Mesothelial cell of epicardium (in vitro differentiated cells): ENCODE results near the gene DNAH11. TPM values are rescaled to one million over a fixed set of nuclear protein-coding genes. Genes with fewer than 3 reads are reported as not detected.
"Not testable (repeated sequence)": the region's sequence is repeated elsewhere in the genome, so short reads cannot be mapped to it uniquely, and the experiment has no call there.

Source experiments
- DNase-seq, 2 experiments: peaks; one replicate each; pipeline ENCODE4 v3.0.0; 2021; ENCODE audit warnings: low spot score in 2 of 2; ENCODE audit not compliant: unreplicated experiment in 2 of 2
- H3K27ac Mint-ChIP-seq: 2 replicates; pipeline ENCODE4 v1.8.0; 2021; ENCODE audit warnings: mixed read lengths
- H3K27me3 Mint-ChIP-seq: 2 replicates; pipeline ENCODE4 v1.8.0; 2021; ENCODE audit warnings: low read depth, mixed read lengths
- H3K36me3 Mint-ChIP-seq: 2 replicates; pipeline ENCODE4 v1.8.0; 2021; ENCODE audit warnings: mixed read lengths
- H3K4me1 Mint-ChIP-seq: 2 replicates; pipeline ENCODE4 v1.8.0; 2021; ENCODE audit warnings: mixed read lengths
- H3K4me3 Mint-ChIP-seq: 2 replicates; pipeline ENCODE4 v1.8.0; 2021; ENCODE audit warnings: mild to moderate bottlenecking, moderate library complexity, mixed read lengths
- H3K9me3 Mint-ChIP-seq: 2 replicates; pipeline ENCODE4 v1.8.0; 2021; ENCODE audit warnings: mixed read lengths
- total RNA-seq: library from RNA; stranded (reverse); gene quantifications from 3 replicates; pipeline ENCODE4 v1.2.1, GENCODE V29; 2021
- TF ChIP-seq, protein P1 (sequence below): fragments of 200-600 bp; sonication (generic); IDR thresholded peaks from one replicate; pipeline ENCODE4 v1.5.0; 2021; ENCODE audit warnings: antibody characterized with exemption; ENCODE audit not compliant: unreplicated experiment

DNAH11 gene
- total RNA-seq, 1 donor from 2014 or later, result 0.80 TPM

DNA sequence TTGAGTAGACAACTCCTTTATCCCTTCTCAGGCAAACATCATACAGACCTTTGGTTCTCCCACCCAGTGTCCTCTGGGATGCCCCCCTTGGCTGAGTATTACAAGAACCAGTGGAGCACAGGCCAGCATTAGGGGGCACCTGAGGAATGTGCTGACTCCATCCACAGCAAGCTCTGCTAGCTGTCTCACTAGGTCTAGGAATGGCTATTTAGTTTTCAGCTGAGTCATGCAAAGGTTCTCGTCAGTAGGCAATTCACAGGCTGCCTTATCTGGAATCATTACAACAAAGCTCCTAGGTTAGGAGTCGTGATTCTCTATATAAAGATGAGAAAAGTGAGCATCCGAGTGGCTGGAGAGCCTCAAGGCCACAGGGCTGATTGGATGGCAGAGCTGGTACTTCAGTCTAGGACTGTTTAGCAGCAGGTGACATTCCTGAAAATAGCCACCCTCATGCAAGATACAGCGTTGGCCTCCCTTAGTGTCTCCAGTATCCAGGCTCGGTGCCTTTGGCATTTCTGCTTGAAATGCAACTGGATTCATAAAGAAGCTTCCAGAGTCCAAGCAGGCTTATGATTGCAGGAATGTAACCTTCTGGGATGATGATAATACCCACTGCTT is 327.1 kb downstream of the DNAH11 start:
- Mint-ChIP-seq H3K27ac (no peak overlapping the region), H3K36me3 (no peaks in the 10 kb centered on the region), H3K4me1 (peaks cover 7% of the 10 kb centered on the region), H3K4me3 (no peak overlapping the region), H3K9me3 (no peaks in the 10 kb centered on the region), H3K27me3 (peaks cover 2% of the 10 kb centered on the region)
- no peak for DNase-seq
- TF ChIP-seq, protein P1, sequence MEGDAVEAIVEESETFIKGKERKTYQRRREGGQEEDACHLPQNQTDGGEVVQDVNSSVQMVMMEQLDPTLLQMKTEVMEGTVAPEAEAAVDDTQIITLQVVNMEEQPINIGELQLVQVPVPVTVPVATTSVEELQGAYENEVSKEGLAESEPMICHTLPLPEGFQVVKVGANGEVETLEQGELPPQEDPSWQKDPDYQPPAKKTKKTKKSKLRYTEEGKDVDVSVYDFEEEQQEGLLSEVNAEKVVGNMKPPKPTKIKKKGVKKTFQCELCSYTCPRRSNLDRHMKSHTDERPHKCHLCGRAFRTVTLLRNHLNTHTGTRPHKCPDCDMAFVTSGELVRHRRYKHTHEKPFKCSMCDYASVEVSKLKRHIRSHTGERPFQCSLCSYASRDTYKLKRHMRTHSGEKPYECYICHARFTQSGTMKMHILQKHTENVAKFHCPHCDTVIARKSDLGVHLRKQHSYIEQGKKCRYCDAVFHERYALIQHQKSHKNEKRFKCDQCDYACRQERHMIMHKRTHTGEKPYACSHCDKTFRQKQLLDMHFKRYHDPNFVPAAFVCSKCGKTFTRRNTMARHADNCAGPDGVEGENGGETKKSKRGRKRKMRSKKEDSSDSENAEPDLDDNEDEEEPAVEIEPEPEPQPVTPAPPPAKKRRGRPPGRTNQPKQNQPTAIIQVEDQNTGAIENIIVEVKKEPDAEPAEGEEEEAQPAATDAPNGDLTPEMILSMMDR, result no peak

DNA sequence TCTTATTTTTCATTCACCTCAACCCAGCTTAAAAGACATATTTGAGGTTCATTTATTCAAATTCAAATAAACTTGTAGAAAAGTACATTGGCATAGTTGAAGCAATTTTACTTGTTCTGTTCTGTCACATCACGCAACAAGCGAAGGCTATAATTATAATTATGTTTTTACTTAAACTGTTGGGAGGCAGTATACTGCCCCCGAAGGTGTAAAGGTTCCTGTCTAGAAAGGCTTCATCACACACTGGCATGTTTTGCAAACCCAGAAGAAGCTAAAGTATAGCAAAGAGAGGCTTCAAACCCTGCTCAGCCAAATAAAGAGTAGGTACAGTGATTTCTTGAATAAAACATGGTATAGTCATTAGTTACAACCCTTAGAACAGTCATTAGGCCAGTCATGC is 340.2 kb downstream of the DNAH11 start:
- DNase-seq, result no peak
- H3K9me3 Mint-ChIP-seq, result no peaks in the 10 kb centered on the region
- no peak overlapping the region for H3K4me3 Mint-ChIP-seq
- no peaks in the 10 kb centered on the region for H3K27me3 Mint-ChIP-seq
- no peaks in the 10 kb centered on the region for H3K36me3 Mint-ChIP-seq
- H3K27ac Mint-ChIP-seq, result no peak overlapping the region
- TF ChIP-seq, protein P1, result no peak
- H3K4me1 Mint-ChIP-seq, result no peaks in the 10 kb centered on the region

- not testable (repeated sequence) for H3K4me1 Mint-ChIP-seq, H3K27me3 Mint-ChIP-seq, H3K36me3 Mint-ChIP-seq, H3K9me3 Mint-ChIP-seq, DNase-seq, H3K4me3 Mint-ChIP-seq, H3K27ac Mint-ChIP-seq
These were observed 340.7 kb downstream of the DNAH11 start for GRCh38 chr7:21883501-21883900.

DNA sequence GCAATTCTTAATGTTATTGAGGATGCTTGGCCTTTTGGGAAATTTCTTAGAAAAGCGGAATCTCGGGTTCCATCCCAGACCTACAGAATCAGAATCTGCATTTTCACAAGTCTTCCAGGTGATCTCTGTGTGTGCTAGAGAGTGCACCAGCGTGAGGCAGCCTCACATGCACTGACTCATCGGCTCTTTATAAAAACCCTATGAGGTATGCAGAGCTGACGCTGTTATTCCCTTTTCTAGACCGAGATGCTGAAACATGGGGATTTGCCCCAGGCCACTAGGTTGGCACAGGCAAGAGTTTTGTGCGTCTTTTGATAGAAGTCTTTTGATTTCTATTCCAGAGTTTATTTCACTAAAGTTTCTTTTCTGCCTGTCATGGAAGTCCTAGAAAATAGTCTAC is 341.7 kb downstream of the DNAH11 start:
- Mint-ChIP-seq H3K36me3 (no peaks in the 10 kb centered on the region), H3K4me3 (no peak overlapping the region), H3K9me3 (no peaks in the 10 kb centered on the region), H3K27me3 (no peaks in the 10 kb centered on the region), H3K4me1 (no peaks in the 10 kb centered on the region), H3K27ac (no peak overlapping the region)
- TF ChIP-seq, protein P1, result no peak
- no peak for DNase-seq

GRCh38 chr7:21886396-21886795 is 343.6 kb downstream of the DNAH11 start:
- no peaks in the 10 kb centered on the region for H3K4me1 Mint-ChIP-seq
- H3K36me3 Mint-ChIP-seq, result no peaks in the 10 kb centered on the region
- no peaks in the 10 kb centered on the region for H3K9me3 Mint-ChIP-seq
- no peak overlapping the region for H3K4me3 Mint-ChIP-seq
- DNase-seq, result no peak
- H3K27me3 Mint-ChIP-seq, result no peaks in the 10 kb centered on the region
- no peak overlapping the region for H3K27ac Mint-ChIP-seq
- TF ChIP-seq, protein P1, result no peak

GRCh38 chr7:21887353-21887752 is 344.5 kb downstream of the DNAH11 start:
- Mint-ChIP-seq H3K4me1 (no peaks in the 10 kb centered on the region), H3K36me3 (no peaks in the 10 kb centered on the region), H3K27ac (no peak overlapping the region), H3K9me3 (no peaks in the 10 kb centered on the region), H3K4me3 (no peak overlapping the region), H3K27me3 (no peaks in the 10 kb centered on the region)
- DNase-seq, result no peak
- TF ChIP-seq, protein P1, result no peak
